Tibial nerve (tissue), 4 donors: ENCODE measurements around the gene EGF.

ENCODE experiments used
- CTCF ChIP-seq, 5 experiments: fragments of 200-600 bp in 3 of 5; fragments of 450-650 bp in 2 of 5; sonication (generic) in 3 of 5; IDR thresholded peaks; one replicate each; pipeline ENCODE4 v1.5.1; 2016 to 2019; ENCODE audit warnings: antibody characterized with exemption in 5 of 5, mild to moderate bottlenecking in 3 of 5, moderate library complexity in 2 of 5
- EP300 ChIP-seq, 2 donors: sonication (generic); formaldehyde crosslinking; IDR thresholded peaks; one replicate each; pipeline ENCODE4 v1.6.1; 2017; ENCODE audit warnings: antibody characterized with exemption in 2 of 2, mild to moderate bottlenecking in 1 of 2

DNA sequence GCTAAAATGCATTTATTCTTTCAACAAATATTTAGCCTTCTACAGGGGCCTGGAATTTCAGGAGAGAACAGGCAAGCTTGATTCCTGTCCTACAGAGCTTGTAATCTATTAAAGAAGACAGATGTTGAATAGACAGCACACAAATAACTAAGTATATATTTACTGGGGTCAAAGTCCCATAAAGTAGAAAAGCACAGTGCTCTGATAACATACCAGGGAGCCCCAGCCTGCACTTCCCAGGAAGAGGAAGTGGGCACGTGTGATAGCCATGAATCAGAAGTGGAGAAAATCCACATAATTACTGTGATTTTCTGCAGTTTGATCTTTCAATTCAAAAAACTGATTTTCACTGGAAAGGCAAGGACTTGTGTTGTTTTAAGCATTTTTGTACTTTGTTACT is 129.1 kb downstream of the EGF start:
- TF ChIP-seq CTCF (IDR thresholded peaks at IDR 0.05) (no peak), EP300 (IDR thresholded peaks at IDR 0.05) (no peak)
